Thymus (tissue), 11 donors: ENCODE data around the gene CXXC5. TPM values are rescaled to one million over a fixed set of nuclear protein-coding genes. Genes with fewer than 3 reads are reported as not detected.
"Not testable (repeated sequence)": the region's sequence is repeated elsewhere in the genome, so short reads cannot be mapped to it uniquely, and the experiment has no call there.

Experiments used
- DNase-seq, 9 donors: peaks; one replicate each; pipeline ENCODE4 v3.0.0-alpha.2; 2013; ENCODE audit warnings: low spot score in 9 of 9, low read depth in 6 of 9, missing footprints in 1 of 9
- H3K27ac ChIP-seq, 2 donors: one replicate each; pipeline ENCODE4 v1.5.1; 2013; ENCODE audit warnings: control low read depth in 1 of 2, low read depth in 1 of 2, low read length in 1 of 2, mild to moderate bottlenecking in 1 of 2, moderate library complexity in 1 of 2
- H3K27me3 ChIP-seq, 2 donors: one replicate each; pipeline ENCODE4 v1.5.1; 2013; ENCODE audit warnings: low read length in 1 of 2; ENCODE audit not compliant: control insufficient read depth in 2 of 2, insufficient read depth in 1 of 2
- H3K36me3 ChIP-seq, 2 donors: one replicate each; pipeline ENCODE4 v1.5.1; 2013; ENCODE audit warnings: low read length in 1 of 2, mild to moderate bottlenecking in 1 of 2, moderate library complexity in 1 of 2; ENCODE audit not compliant: control insufficient read depth in 2 of 2, insufficient read depth in 2 of 2
- H3K4me1 ChIP-seq, 2 donors: one replicate each; pipeline ENCODE4 v1.5.1; 2013; ENCODE audit warnings: low read length in 2 of 2; ENCODE audit not compliant: control insufficient read depth in 2 of 2, insufficient read depth in 2 of 2
- H3K4me3 ChIP-seq, 2 donors: one replicate each; pipeline ENCODE4 v1.5.1; 2013; ENCODE audit warnings: low read length in 2 of 2, control low read depth in 1 of 2, mild to moderate bottlenecking in 1 of 2
- H3K9me3 ChIP-seq, 2 donors: one replicate each; pipeline ENCODE4 v1.5.1; 2013; ENCODE audit warnings: low read length in 1 of 2, mild to moderate bottlenecking in 1 of 2; ENCODE audit not compliant: control insufficient read depth in 2 of 2, insufficient read depth in 1 of 2
- WGBS: extraction: QIAGEN DNeasy Blood & Tissue Kit; methylation state at CpG from one replicate; pipeline ENCODE4 v1.1.7; 2013; 5-methylcytosine and 5-hydroxymethylcytosine counted together
- polyA plus RNA-seq: library from polyadenylated mRNA; stranded (reverse); fragments of 200-250 nt; gene quantifications from one replicate; pipeline ENCODE4 v1.2.3, GENCODE V29; 2013
- total RNA-seq: library from RNA; stranded (reverse); fragments of 120-200 nt; gene quantifications from one replicate; pipeline ENCODE4 v1.2.4, GENCODE V29; 2013
- donor health status: healthy.

CXXC5 gene
- total and polyA plus RNA-seq, 2 donors: 47.9 to 73.2 TPM

- WGBS: 93% methylated on average over 5 of the region's 5 CpGs
Observed at GRCh38 chr5:139619861-139620260, 28.3 kb upstream of the CXXC5 start.

GRCh38 chr5:139625398-139625797 is 22.8 kb upstream of the CXXC5 start:
- not testable (repeated sequence) for DNase-seq, H3K27ac ChIP-seq, H3K9me3 ChIP-seq, H3K4me1 ChIP-seq, H3K4me3 ChIP-seq, H3K27me3 ChIP-seq
- WGBS: 99% methylated on average over 5 of the region's 5 CpGs
- H3K36me3 ChIP-seq: peaks cover 41 to 89% of the 10 kb centered on the region in 2 donors

More at GRCh38 chr5:139619861-139620260, 28.3 kb upstream of the CXXC5 start:
- Histone ChIP-seq H3K27me3 (no peaks in the 10 kb centered on the region), H3K9me3 (no peaks in the 10 kb centered on the region), H3K4me3 (no peak overlapping the region), H3K4me1 (no peaks in the 10 kb centered on the region), H3K27ac (no peak overlapping the region), H3K36me3 (peaks cover 34 to 88% of the 10 kb centered on the region in 2 donors)
- no peak for DNase-seq

- no peak for DNase-seq
- no peak overlapping the region for H3K27ac ChIP-seq
- H3K4me1 ChIP-seq: peaks cover 9 to 30% of the 10 kb centered on the region in 2 donors
- H3K36me3 ChIP-seq: peaks cover 12 to 48% of the 10 kb centered on the region in 2 donors
- H3K27me3 ChIP-seq: no peaks in the 10 kb centered on the region
- H3K9me3 ChIP-seq: no peaks in the 10 kb centered on the region
- no peak overlapping the region for H3K4me3 ChIP-seq
Observed at GRCh38 chr5:139630855-139631254, 17.3 kb upstream of the CXXC5 start.

GRCh38 chr5:139631520-139632165 is 16.5 kb upstream of the CXXC5 start:
- no peaks in the 10 kb centered on the region for H3K27me3 ChIP-seq
- peaks cover 16 to 38% of the 10 kb centered on the region in 2 donors for H3K4me1 ChIP-seq
- H3K9me3 ChIP-seq: no peaks in the 10 kb centered on the region
- WGBS: 94% methylated on average over 3 of the region's 3 CpGs
- no peak overlapping the region for H3K4me3 ChIP-seq
- no peak overlapping the region for H3K27ac ChIP-seq
- H3K36me3 ChIP-seq: peaks cover 12 to 40% of the 10 kb centered on the region in 2 donors
- DNase-seq: no peak

- H3K4me3 ChIP-seq: no peak overlapping the region
- WGBS: 23% methylated on average over 6 of the region's 6 CpGs
- no peaks in the 10 kb centered on the region for H3K9me3 ChIP-seq
- no peaks in the 10 kb centered on the region for H3K27me3 ChIP-seq
- H3K4me1 ChIP-seq: peaks cover 28 to 55% of the 10 kb centered on the region in 2 donors
- H3K27ac ChIP-seq: no peak overlapping the region
- DNase-seq: peak in 2 of 9 donors; percentile 80 to 82
- H3K36me3 ChIP-seq: peaks cover 9 to 22% of the 10 kb centered on the region in 2 donors
Observed at GRCh38 chr5:139633295-139634027, 14.7 kb upstream of the CXXC5 start.

GRCh38 chr5:139634028-139634325 is 14.2 kb upstream of the CXXC5 start:
- H3K9me3 ChIP-seq: peaks cover 0 to 1% of the 10 kb centered on the region in 2 donors
- H3K4me3 ChIP-seq: no peak overlapping the region
- H3K4me1 ChIP-seq: peaks cover 33 to 61% of the 10 kb centered on the region in 2 donors
- peaks cover 4 to 17% of the 10 kb centered on the region in 2 donors for H3K36me3 ChIP-seq
- no peak for DNase-seq
- H3K27ac ChIP-seq: no peak overlapping the region
- no peaks in the 10 kb centered on the region for H3K27me3 ChIP-seq
- WGBS: 93% methylated on average over 2 of the region's 2 CpGs

- H3K9me3 ChIP-seq: peaks cover 0 to 4% of the 10 kb centered on the region in 2 donors
- DNase-seq: no peak
- H3K36me3 ChIP-seq: peaks cover 0 to 11% of the 10 kb centered on the region in 2 donors
- H3K4me1 ChIP-seq: peaks cover 36 to 66% of the 10 kb centered on the region in 2 donors
- no peaks in the 10 kb centered on the region for H3K27me3 ChIP-seq
- H3K4me3 ChIP-seq: no peak overlapping the region
- no peak overlapping the region for H3K27ac ChIP-seq
- WGBS: 98% methylated on average over 3 of the region's 3 CpGs
Observed at GRCh38 chr5:139634541-139634940, 13.6 kb upstream of the CXXC5 start.

- peaks cover 36 to 73% of the 10 kb centered on the region in 2 donors for H3K4me1 ChIP-seq
- peaks cover 0 to 4% of the 10 kb centered on the region in 2 donors for H3K9me3 ChIP-seq
- 61% methylated on average over 1 of the region's 1 CpG for WGBS
- H3K4me3 ChIP-seq: no peak overlapping the region
- DNase-seq: no peak
- H3K27ac ChIP-seq: peak overlapping the region; percentile 97
- no peaks in the 10 kb centered on the region for H3K27me3 ChIP-seq
- H3K36me3 ChIP-seq: peaks cover 0 to 7% of the 10 kb centered on the region in 2 donors
Observed at GRCh38 chr5:139635191-139635590, 13.0 kb upstream of the CXXC5 start.

GRCh38 chr5:139635606-139636206 is 12.4 kb upstream of the CXXC5 start:
- Histone ChIP-seq H3K4me3 (peak overlapping the region; percentile 4 to 51), H3K27me3 (no peaks in the 10 kb centered on the region), H3K27ac (peak overlapping the region; percentile 97), H3K36me3 (peaks cover 0 to 5% of the 10 kb centered on the region in 2 donors), H3K4me1 (peaks cover 36 to 75% of the 10 kb centered on the region in 2 donors), H3K9me3 (peaks cover 0 to 4% of the 10 kb centered on the region in 2 donors)
- DNase-seq: peak in 3 of 9 donors; percentile 57 to 86 (median 69)
